HepG2 (cell line): Measurements from ENCODE around the gene OGG1. TPM values are rescaled to one million over a fixed set of nuclear protein-coding genes. Genes with fewer than 3 reads are reported as not detected.

Experiments
- ATAC-seq: fragments of 200-7000 bp; cut with Tn5 transposase; 3 replicates; pipeline ENCODE4 v1.9.1; 2020; ENCODE audit warnings: mild to moderate bottlenecking, moderate library complexity
- BruUV-seq: library from RNA; stranded (reverse); fragments of 400-500 nt; replicated peaks from 2 replicates; lab custom pipeline; 2021; lab: Mats Ljungman, UMichigan
- CTCF ChIA-PET: fragments of 300-600 bp; formaldehyde crosslinking; extraction: SDS; loops from one replicate; lab custom pipeline; 2021; ENCODE audit warnings: low total read pairs, inconsistent platforms, low intra/inter-chr PET ratio; lab: Yijun Ruan, JAX
- POLR2A ChIA-PET: fragments of 350-600 bp; sonication (Branson Sonifier 250); formaldehyde crosslinking; loops from one replicate; lab custom pipeline; 2020; ENCODE audit warnings: antibody characterized with exemption, inconsistent platforms; lab: Yijun Ruan, JAX
- DNase-seq: peaks from one replicate; pipeline ENCODE4 v3.0.0-alpha.2; 2015; ENCODE audit warnings: low spot score
- FAIRE-seq: peaks from 3 replicates; lab custom pipeline; 2011; peaks lifted over from hg19 to GRCh38; lab: Jason Lieb, UNC
- H2AFZ ChIP-seq: one replicate; pipeline ENCODE4 v1.6.1; 2011; ENCODE audit warnings: low read length, inconsistent platforms
- H3K27ac ChIP-seq: fragments of 300-600 bp; 3 replicates; pipeline ENCODE4 v1.8.0; 2011; ENCODE audit warnings: mixed run types, mild to moderate bottlenecking, mixed read lengths, low read length, inconsistent platforms; ENCODE audit not compliant: insufficient read depth; ENCODE audit errors: extremely low read length
- H3K27me3 ChIP-seq, 2 experiments: fragments of 200-600 bp in 1 of 2; 2 replicates in 1 of 2; 3 replicates in 1 of 2; pipeline versions ENCODE4 v1.6.0 to v1.8.0; 2011; ENCODE audit warnings: low read length in 2 of 2, mild to moderate bottlenecking in 2 of 2, moderate library complexity in 2 of 2, inconsistent platforms in 1 of 2; ENCODE audit not compliant: insufficient read depth in 2 of 2, control insufficient read depth in 1 of 2
- H3K36me3 ChIP-seq, 2 experiments: fragments of 200-600 bp in 1 of 2; replicated peaks in 1 of 2; 2 replicates in 1 of 2; 3 replicates in 1 of 2; pipeline versions ENCODE4 v1.5.1 to v1.8.0; 2011; ENCODE audit warnings: low read length in 2 of 2, inconsistent platforms in 1 of 2; ENCODE audit not compliant: insufficient read depth in 2 of 2, control insufficient read depth in 1 of 2
- H3K4me1 ChIP-seq: 2 replicates; pipeline ENCODE4 v1.5.1; 2012; ENCODE audit warnings: low read length, inconsistent platforms; ENCODE audit not compliant: insufficient read depth
- H3K4me2 ChIP-seq: 2 replicates; pipeline ENCODE4 v1.6.0; 2011; ENCODE audit warnings: low read depth, low read length, inconsistent platforms
- H3K4me3 ChIP-seq, 3 experiments: fragments of 200-600 bp in 1 of 3; sonication (generic), shearing (Covaris generic) in 1 of 3; replicated peaks in 1 of 3; 2 replicates each; pipeline ENCODE4 v1.5.1; 2011 to 2016; ENCODE audit warnings: low read length in 3 of 3, inconsistent platforms in 2 of 3, low read depth in 2 of 3, mild to moderate bottlenecking in 2 of 3, control low read depth in 1 of 3, mixed read lengths in 1 of 3; ENCODE audit not compliant: insufficient read depth in 1 of 3
- H3K79me2 ChIP-seq: one replicate; pipeline ENCODE4 v1.6.1; 2011; ENCODE audit warnings: low read length, inconsistent platforms; ENCODE audit not compliant: insufficient read depth
- H3K9ac ChIP-seq: 2 replicates; pipeline ENCODE4 v1.6.0; 2011; ENCODE audit warnings: mild to moderate bottlenecking, low read depth, low read length, inconsistent platforms; ENCODE audit not compliant: insufficient read depth
- H3K9me3 ChIP-seq: 2 replicates; pipeline ENCODE4 v1.5.1; 2012; ENCODE audit warnings: mild to moderate bottlenecking, low read length
- H4K20me1 ChIP-seq: 2 replicates; pipeline ENCODE4 v1.6.0; 2011; ENCODE audit warnings: inconsistent platforms, mild to moderate bottlenecking, low read length, moderate library complexity; ENCODE audit not compliant: insufficient read depth
- ATF7-NPFF ChIP-seq: sonication (generic); formaldehyde crosslinking; IDR thresholded peaks from 2 replicates; pipeline ENCODE4 v1.8.1; 2023; ENCODE audit warnings: mild to moderate bottlenecking, low read depth, missing genetic modification reagents, moderate library complexity
- CENPX ChIP-seq: sonication (generic); formaldehyde crosslinking; IDR thresholded peaks from 2 replicates; pipeline ENCODE4 v1.9.0; 2021; ENCODE audit warnings: mild to moderate bottlenecking, missing genetic modification reagents, moderate library complexity
- FOXJ3 ChIP-seq: sonication (generic); formaldehyde crosslinking; IDR thresholded peaks from 2 replicates; pipeline ENCODE4 v1.4.0; 2020; ENCODE audit warnings: missing genetic modification reagents, mild to moderate bottlenecking, borderline replicate concordance
- KAT8 ChIP-seq: IDR thresholded peaks from 2 replicates; pipeline ENCODE4 v1.6.1; 2016; ENCODE audit warnings: missing genetic modification reagents, missing compliant biosample characterization
- MEIS1 ChIP-seq: sonication (generic); formaldehyde crosslinking; IDR thresholded peaks from 2 replicates; pipeline ENCODE4 v1.9.0; 2021; ENCODE audit warnings: mild to moderate bottlenecking, missing genetic modification reagents, moderate library complexity, borderline replicate concordance
- NONO ChIP-seq, 2 experiments: fragments of 450-650 bp in 1 of 2; sonication (generic) in 1 of 2; formaldehyde crosslinking in 1 of 2; IDR thresholded peaks in 1 of 2; conservative IDR thresholded peaks in 1 of 2; 2 replicates each; pipeline versions ENCODE4 v1.6.1 to v1.8.0; 2017 to 2022; ENCODE audit warnings: mild to moderate bottlenecking in 1 of 2, missing genetic modification reagents in 1 of 2, moderate library complexity in 1 of 2
- RCOR2 ChIP-seq: IDR thresholded peaks from 2 replicates; pipeline ENCODE4 v1.6.1; 2016; ENCODE audit warnings: missing biosample characterization, missing genetic modification reagents
- SYNCRIP ChIP-seq: fragments of 200-400 bp; formaldehyde crosslinking; IDR thresholded peaks from 2 replicates; pipeline ENCODE4 v1.6.1; 2018; ENCODE audit warnings: mild to moderate bottlenecking, low read depth, low read length; ENCODE audit not compliant: insufficient read depth
- ZFP1 ChIP-seq: IDR thresholded peaks from 2 replicates; pipeline ENCODE4 v1.6.1; 2016
- ZMAT3 ChIP-seq: sonication (generic); formaldehyde crosslinking; conservative IDR thresholded peaks from 2 replicates; pipeline ENCODE4 v1.7.0; 2021; ENCODE audit warnings: missing genetic modification reagents
- WGBS: methylation state at CpG from one replicate; pipeline ENCODE4 v1.1.6; 2017; ENCODE audit warnings: low lambda C conversion rate; 5-methylcytosine and 5-hydroxymethylcytosine counted together
- in situ Hi-C: cut with HindIII; loops from 2 replicates; pipeline ENCODE4 v1.10.0; 2017; ENCODE audit warnings: low pct_unique_long_range_greater_than_20kb; ENCODE audit not compliant: extremely low pct_ligation_motif_present
- intact Hi-C: fragments of 100-400 bp; cut with micrococcal nuclease; formaldehyde crosslinking; loops from one replicate; pipeline ENCODE4 v1.10.0; 2022; ENCODE audit not compliant: unreplicated experiment
- polyA plus RNA-seq, 8 experiments: library from polyadenylated mRNA; depleted of rRNA in 3 of 8; stranded (reverse) in 7 of 8; unstranded in 1 of 8; fragments of >200 nt; fragmentation: Illumina TruSeq in 4 of 8; extraction: Trizol in 4 of 8; gene quantifications; 2 replicates each; pipeline versions ENCODE4 v1.2.1 to v1.2.3, GENCODE V29; 2011 to 2016; ENCODE audit warnings: low read depth in 4 of 8, missing spikeins in 1 of 8, mixed read lengths in 1 of 8; ENCODE audit not compliant: insufficient read depth in 1 of 8
- total RNA-seq, 5 experiments: library from RNA; depleted of rRNA; stranded (reverse); fragments of >200 nt; fragmentation: Illumina TruSeq; extraction: Trizol; gene quantifications; 2 replicates each; pipeline ENCODE4 v1.2.3, GENCODE V29; 2016; ENCODE audit warnings: low read depth in 1 of 5
- TF ChIP-seq, protein P1 (sequence below): sonication (generic); formaldehyde crosslinking; IDR thresholded peaks from 2 replicates; pipeline ENCODE4 v1.8.1; 2022; ENCODE audit warnings: low read depth, mild to moderate bottlenecking, missing genetic modification reagents
- TF ChIP-seq, protein P2 (sequence below): sonication (generic); formaldehyde crosslinking; conservative IDR thresholded peaks from 2 replicates; pipeline ENCODE4 v1.4.0; 2020; ENCODE audit warnings: mild to moderate bottlenecking, missing genetic modification reagents, moderate library complexity
- TF ChIP-seq, protein P3 (sequence below): sonication (generic); formaldehyde crosslinking; IDR thresholded peaks from 2 replicates; pipeline ENCODE4 v1.5.0; 2020; ENCODE audit warnings: mild to moderate bottlenecking, low read depth, missing genetic modification reagents, borderline replicate concordance
- TF ChIP-seq, protein P4 (sequence below): sonication (generic); formaldehyde crosslinking; IDR thresholded peaks from 2 replicates; pipeline ENCODE4 v1.4.0; 2020; ENCODE audit warnings: mild to moderate bottlenecking, missing genetic modification reagents

OGG1 gene
- total and polyA plus RNA-seq, 2 of the 13 experiments (the other 11 are each of a cell fraction or from before 2014, with no cell fraction given) = 28.7 to 33.2 TPM

DNA sequence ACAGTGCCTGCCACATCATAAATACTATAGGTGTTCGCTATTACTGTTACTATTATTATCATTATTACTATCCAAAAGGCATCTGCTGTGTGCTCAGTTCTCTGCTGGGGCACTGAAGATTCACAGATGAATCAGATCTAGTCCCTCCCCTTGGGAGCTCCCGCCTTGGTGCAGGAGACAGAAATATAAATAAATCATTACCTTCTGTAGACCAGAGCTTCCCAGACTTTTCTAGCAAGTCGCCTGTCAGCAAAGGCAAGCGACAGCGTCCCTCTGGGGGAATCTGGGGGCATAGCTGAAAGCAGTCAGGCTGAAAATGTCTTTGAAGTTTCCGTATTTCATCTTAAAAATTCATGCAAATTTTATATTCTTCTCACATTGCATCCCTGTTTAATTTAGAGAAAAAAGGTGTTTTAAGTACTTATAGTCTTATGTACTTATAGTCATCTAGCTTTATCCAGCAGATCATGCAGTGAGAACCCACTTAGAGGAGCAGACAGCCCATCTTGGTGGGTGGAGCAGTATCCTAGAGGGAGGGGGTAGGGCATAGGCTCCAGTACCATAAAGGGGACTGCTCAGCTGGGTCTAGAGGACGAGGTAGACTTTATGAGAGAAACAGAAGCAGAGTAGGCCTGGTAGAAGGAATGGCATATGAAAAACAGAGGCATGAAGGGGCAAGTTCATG, 28.6 kb upstream of the OGG1 start (continued):
- TF ChIP-seq, protein P1, sequence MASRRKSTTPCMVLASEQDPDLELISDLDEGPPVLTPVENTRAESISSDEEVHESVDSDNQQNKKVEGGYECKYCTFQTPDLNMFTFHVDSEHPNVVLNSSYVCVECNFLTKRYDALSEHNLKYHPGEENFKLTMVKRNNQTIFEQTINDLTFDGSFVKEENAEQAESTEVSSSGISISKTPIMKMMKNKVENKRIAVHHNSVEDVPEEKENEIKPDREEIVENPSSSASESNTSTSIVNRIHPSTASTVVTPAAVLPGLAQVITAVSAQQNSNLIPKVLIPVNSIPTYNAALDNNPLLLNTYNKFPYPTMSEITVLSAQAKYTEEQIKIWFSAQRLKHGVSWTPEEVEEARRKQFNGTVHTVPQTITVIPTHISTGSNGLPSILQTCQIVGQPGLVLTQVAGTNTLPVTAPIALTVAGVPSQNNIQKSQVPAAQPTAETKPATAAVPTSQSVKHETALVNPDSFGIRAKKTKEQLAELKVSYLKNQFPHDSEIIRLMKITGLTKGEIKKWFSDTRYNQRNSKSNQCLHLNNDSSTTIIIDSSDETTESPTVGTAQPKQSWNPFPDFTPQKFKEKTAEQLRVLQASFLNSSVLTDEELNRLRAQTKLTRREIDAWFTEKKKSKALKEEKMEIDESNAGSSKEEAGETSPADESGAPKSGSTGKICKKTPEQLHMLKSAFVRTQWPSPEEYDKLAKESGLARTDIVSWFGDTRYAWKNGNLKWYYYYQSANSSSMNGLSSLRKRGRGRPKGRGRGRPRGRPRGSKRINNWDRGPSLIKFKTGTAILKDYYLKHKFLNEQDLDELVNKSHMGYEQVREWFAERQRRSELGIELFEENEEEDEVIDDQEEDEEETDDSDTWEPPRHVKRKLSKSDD (CRISPR knock-in tag) = no peak
- TF ChIP-seq ZFP1 (CRISPR knock-in tag) = no peak

DNA sequence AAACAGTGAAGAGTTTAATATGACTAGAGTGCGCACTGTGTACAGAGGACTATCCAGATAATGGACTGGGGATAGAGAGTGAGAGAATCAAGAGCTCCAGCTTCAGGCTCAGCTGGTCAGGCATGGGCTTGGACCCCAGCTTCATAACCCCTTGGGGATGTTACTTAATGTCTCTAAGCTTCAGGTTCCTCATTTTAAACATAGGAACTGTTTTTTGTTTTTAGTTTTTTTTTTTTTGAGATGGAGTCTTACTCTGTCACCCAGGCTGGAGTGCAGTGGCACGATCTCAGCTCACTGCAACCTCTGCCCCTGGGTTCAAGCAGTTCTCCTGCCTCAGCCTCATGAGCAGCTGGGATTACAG, 28.1 kb upstream of the OGG1 start:
- TF ChIP-seq FOXJ3 (CRISPR knock-in tag) (no peak), MEIS1 (no peak), ATF7-NPFF (CRISPR knock-in tag) (no peak), SYNCRIP (no peak), KAT8 (no peak), RCOR2 (CRISPR knock-in tag) (no peak), ZMAT3 (CRISPR knock-in tag) (no peak), NONO (IDR thresholded peaks at IDR 0.05) (no peak), NONO (CRISPR knock-in tag; conservative IDR thresholded peaks at IDR 0.05) (no peak), CENPX (CRISPR knock-in tag) (no peak)
- TF ChIP-seq, protein P2, sequence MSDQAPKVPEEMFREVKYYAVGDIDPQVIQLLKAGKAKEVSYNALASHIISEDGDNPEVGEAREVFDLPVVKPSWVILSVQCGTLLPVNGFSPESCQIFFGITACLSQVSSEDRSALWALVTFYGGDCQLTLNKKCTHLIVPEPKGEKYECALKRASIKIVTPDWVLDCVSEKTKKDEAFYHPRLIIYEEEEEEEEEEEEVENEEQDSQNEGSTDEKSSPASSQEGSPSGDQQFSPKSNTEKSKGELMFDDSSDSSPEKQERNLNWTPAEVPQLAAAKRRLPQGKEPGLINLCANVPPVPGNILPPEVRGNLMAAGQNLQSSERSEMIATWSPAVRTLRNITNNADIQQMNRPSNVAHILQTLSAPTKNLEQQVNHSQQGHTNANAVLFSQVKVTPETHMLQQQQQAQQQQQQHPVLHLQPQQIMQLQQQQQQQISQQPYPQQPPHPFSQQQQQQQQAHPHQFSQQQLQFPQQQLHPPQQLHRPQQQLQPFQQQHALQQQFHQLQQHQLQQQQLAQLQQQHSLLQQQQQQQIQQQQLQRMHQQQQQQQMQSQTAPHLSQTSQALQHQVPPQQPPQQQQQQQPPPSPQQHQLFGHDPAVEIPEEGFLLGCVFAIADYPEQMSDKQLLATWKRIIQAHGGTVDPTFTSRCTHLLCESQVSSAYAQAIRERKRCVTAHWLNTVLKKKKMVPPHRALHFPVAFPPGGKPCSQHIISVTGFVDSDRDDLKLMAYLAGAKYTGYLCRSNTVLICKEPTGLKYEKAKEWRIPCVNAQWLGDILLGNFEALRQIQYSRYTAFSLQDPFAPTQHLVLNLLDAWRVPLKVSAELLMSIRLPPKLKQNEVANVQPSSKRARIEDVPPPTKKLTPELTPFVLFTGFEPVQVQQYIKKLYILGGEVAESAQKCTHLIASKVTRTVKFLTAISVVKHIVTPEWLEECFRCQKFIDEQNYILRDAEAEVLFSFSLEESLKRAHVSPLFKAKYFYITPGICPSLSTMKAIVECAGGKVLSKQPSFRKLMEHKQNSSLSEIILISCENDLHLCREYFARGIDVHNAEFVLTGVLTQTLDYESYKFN (CRISPR knock-in tag) = no peak
- TF ChIP-seq, protein P3, sequence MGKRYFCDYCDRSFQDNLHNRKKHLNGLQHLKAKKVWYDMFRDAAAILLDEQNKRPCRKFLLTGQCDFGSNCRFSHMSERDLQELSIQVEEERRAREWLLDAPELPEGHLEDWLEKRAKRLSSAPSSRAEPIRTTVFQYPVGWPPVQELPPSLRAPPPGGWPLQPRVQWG (CRISPR knock-in tag) = no peak
- TF ChIP-seq, protein P4, sequence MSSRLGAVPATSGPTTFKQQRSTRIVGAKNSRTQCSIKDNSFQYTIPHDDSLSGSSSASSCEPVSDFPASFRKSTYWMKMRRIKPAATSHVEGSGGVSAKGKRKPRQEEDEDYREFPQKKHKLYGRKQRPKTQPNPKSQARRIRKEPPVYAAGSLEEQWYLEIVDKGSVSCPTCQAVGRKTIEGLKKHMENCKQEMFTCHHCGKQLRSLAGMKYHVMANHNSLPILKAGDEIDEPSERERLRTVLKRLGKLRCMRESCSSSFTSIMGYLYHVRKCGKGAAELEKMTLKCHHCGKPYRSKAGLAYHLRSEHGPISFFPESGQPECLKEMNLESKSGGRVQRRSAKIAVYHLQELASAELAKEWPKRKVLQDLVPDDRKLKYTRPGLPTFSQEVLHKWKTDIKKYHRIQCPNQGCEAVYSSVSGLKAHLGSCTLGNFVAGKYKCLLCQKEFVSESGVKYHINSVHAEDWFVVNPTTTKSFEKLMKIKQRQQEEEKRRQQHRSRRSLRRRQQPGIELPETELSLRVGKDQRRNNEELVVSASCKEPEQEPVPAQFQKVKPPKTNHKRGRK (CRISPR knock-in tag) = no peak
- intact Hi-C loops (no loop called here), in situ Hi-C loops (no loop called here)
- ChIA-PET POLR2A (no interaction called here), CTCF (no interaction called here)
- Histone ChIP-seq H2AFZ (no peak overlapping the region), H4K20me1 (no peaks in the 10 kb centered on the region), H3K36me3 (no peaks in the 10 kb centered on the region), H3K27ac (no peak overlapping the region), H3K4me2 (no peak overlapping the region), H3K4me1 (peaks cover 2% of the 10 kb centered on the region; the same call in 1 of the 2 replicates), H3K9me3 (no peaks in the 10 kb centered on the region), H3K79me2 (no peaks in the 10 kb centered on the region), H3K9ac (no peak overlapping the region), H3K27me3 (peaks cover 0 to 19% of the 10 kb centered on the region in 2 experiments; a peak in 2 of 5 replicates), H3K4me3 (no peak overlapping the region)
- no TSS peak for BruUV-seq
- WGBS = 50% methylated on average over 2 of the region's 2 CpGs
- DNase-seq = no peak
- ATAC-seq = no peak
- FAIRE-seq = no peak
